Activated CD8-positive, alpha-beta memory T cell treated with anti-CD3 and anti-CD28 coated beads for 36 hours (primary cell): ENCODE results near the gene HOXA7. TPM values are rescaled to one million over a fixed set of nuclear protein-coding genes. Genes with fewer than 3 reads are reported as not detected.

Experiments used
- CTCF ChIA-PET: fragments of 350-600 bp; sonication (Branson Sonifier 250); formaldehyde crosslinking; loops from one replicate; lab custom pipeline; 2021; ENCODE audit warnings: antibody characterized with exemption; lab: Charles Lee
- POLR2A ChIA-PET: fragments of 350-600 bp; sonication (Branson Sonifier 250); formaldehyde crosslinking; loops from one replicate; lab custom pipeline; 2021; ENCODE audit warnings: antibody characterized with exemption; lab: Charles Lee
- total RNA-seq, 2 experiments: library from RNA; stranded (reverse); gene quantifications; one replicate each; pipeline ENCODE4 v1.2.3, GENCODE V29; 2021

HOXA7 gene
- total RNA-seq, 2 experiments from 2014 or later = not detected

GRCh38 chr7:27185013-27185853, 28.8 kb upstream of the HOXA7 start, which contains the start of gene HOXA11:
Gene HOXA11, minus strand, starts transcription at chr7:27185232. Its CDS starts 88 bp downstream, at chr7:27185144.
- ChIA-PET POLR2A (interaction anchor here (0.7 kb wide), 1 partner anchor 1020 kb away, joined by 13 read pairs; no protein-coding TSS in a partner anchor), CTCF (interaction anchor here (1.0 to 1.8 kb wide), 4 partner anchors 9 to 35 kb away, joined by 3 to 4 read pairs (median 4); no protein-coding TSS in a partner anchor)

- ChIA-PET CTCF (interaction anchor here (0.6 to 1.8 kb wide), 3 partner anchors 12 to 35 kb away, joined by 3 to 4 read pairs (median 4); no protein-coding TSS in a partner anchor), POLR2A (interaction anchor here (0.7 kb wide), 1 partner anchor 1021 kb away, joined by 13 read pairs; no protein-coding TSS in a partner anchor)
These were observed 28.0 kb upstream of the HOXA7 start for GRCh38 chr7:27184337-27185012.

GRCh38 chr7:27183682-27184336, 27.3 kb upstream of the HOXA7 start:
- POLR2A ChIA-PET = no interaction called here
- CTCF ChIA-PET = interaction anchor here (0.7 to 1.8 kb wide), 3 partner anchors 12 to 34 kb away, joined by 3 to 4 read pairs (median 4); no protein-coding TSS in a partner anchor

- ChIA-PET CTCF (interaction anchor here (0.6 to 0.9 kb wide), 3 partner anchors 13 to 22 kb away, joined by 3 read pairs; no protein-coding TSS in a partner anchor), POLR2A (no interaction called here)
These were observed 26.6 kb upstream of the HOXA7 start for GRCh38 chr7:27182861-27183681.

- ChIA-PET CTCF (interaction anchor here (0.9 kb wide), 1 partner anchor 16 kb away, joined by 3 read pairs; no protein-coding TSS in a partner anchor), POLR2A (no interaction called here)
These were observed 25.9 kb upstream of the HOXA7 start for GRCh38 chr7:27182285-27182841.

GRCh38 chr7:27181795-27182275, 25.4 kb upstream of the HOXA7 start:
- CTCF ChIA-PET = interaction anchor here (0.9 kb wide), 1 partner anchor 16 kb away, joined by 3 read pairs; no protein-coding TSS in a partner anchor
- POLR2A ChIA-PET = no interaction called here

- CTCF ChIA-PET = interaction anchor here (0.7 to 2.2 kb wide), 4 partner anchors 8 to 27 kb away, joined by 3 to 10 read pairs (median 6); partner anchors contain the start of gene HOXA13
These were observed 24.3 kb upstream of the HOXA7 start for GRCh38 chr7:27180431-27181420.

GRCh38 chr7:27179503-27180430, 23.3 kb upstream of the HOXA7 start:
- CTCF ChIA-PET = interaction anchor here (0.7 to 2.2 kb wide), 7 partner anchors 9 to 39 kb away, joined by 3 to 10 read pairs (median 4); partner anchors contain the start of gene HOXA13
- POLR2A ChIA-PET = no interaction called here

More at GRCh38 chr7:27180431-27181420, 24.3 kb upstream of the HOXA7 start:
- POLR2A ChIA-PET = no interaction called here

GRCh38 chr7:27179030-27179429, 22.6 kb upstream of the HOXA7 start:
- ChIA-PET POLR2A (no interaction called here), CTCF (interaction anchor here (0.7 to 2.2 kb wide), 7 partner anchors 9 to 378 kb away, joined by 3 to 10 read pairs (median 4); partner anchors contain the start of gene HOXA13)

GRCh38 chr7:27178366-27178765, 21.9 kb upstream of the HOXA7 start:
- POLR2A ChIA-PET = no interaction called here
- CTCF ChIA-PET = interaction anchor here (0.7 to 2.2 kb wide), 4 partner anchors 12 to 379 kb away, joined by 3 to 10 read pairs (median 6); no protein-coding TSS in a partner anchor

- ChIA-PET CTCF (interaction anchor here (1.3 to 2.2 kb wide), 2 partner anchors 13 to 41 kb away, joined by 3 to 10 read pairs; no protein-coding TSS in a partner anchor), POLR2A (no interaction called here)
These were observed 21.4 kb upstream of the HOXA7 start for GRCh38 chr7:27177795-27178320.

GRCh38 chr7:27176962-27177794, 20.7 kb upstream of the HOXA7 start:
- ChIA-PET POLR2A (no interaction called here), CTCF (no interaction called here)

- POLR2A ChIA-PET = no interaction called here
- CTCF ChIA-PET = interaction anchor here (1.0 kb wide), 1 partner anchor 9 kb away, joined by 4 read pairs; no protein-coding TSS in a partner anchor
These were observed 20.0 kb upstream of the HOXA7 start for GRCh38 chr7:27176524-27176845.
